ENCODE data around the gene AGR2. TPM values are rescaled to one million over a fixed set of nuclear protein-coding genes. Genes with fewer than 3 reads are reported as not detected.

AGR2 gene
- polyA plus RNA-seq, 1 experiment = 0.60 TPM

GRCh38 chr7:16847381-16847860 lies 42.6 kb upstream of the AGR2 start:
- DNase-seq (ENCODE audit: low read depth, low spot score) = no peak
- Histone ChIP-seq H3K4me3 (ENCODE audit: low read depth, low read length) (no peak overlapping the region), H3K9me3 (ENCODE audit: control insufficient read depth, insufficient read depth, low read length) (peaks cover 4% of the 10 kb centered on the region; the same call in 1 of the 2 replicates), H3K27ac (ENCODE audit: low read depth, low read length) (no peak overlapping the region), H3K27me3 (ENCODE audit: control insufficient read depth, insufficient read depth, low read length) (no peaks in the 10 kb centered on the region)
- ChIA-PET CTCF (interaction anchor here (0.8 kb wide), 1 partner anchor 9 kb away, joined by 3 read pairs; no protein-coding TSS in a partner anchor), POLR2A (no interaction called here)
- TF ChIP-seq CTCF (IDR thresholded peaks at IDR 0.05; ENCODE audit: low read depth, low read length) = no peak

- Histone ChIP-seq H3K4me3 (ENCODE audit: low read depth, low read length) (no peak overlapping the region), H3K9me3 (ENCODE audit: control insufficient read depth, insufficient read depth, low read length) (peaks cover 4% of the 10 kb centered on the region; the same call in 1 of the 2 replicates), H3K27ac (ENCODE audit: low read depth, low read length) (no peak overlapping the region), H3K27me3 (ENCODE audit: control insufficient read depth, insufficient read depth, low read length) (no peaks in the 10 kb centered on the region)
- CTCF ChIA-PET = interaction anchor here (0.7 to 0.8 kb wide), 2 partner anchors 8 to 72 kb away, joined by 3 read pairs; no protein-coding TSS in a partner anchor
- POLR2A ChIA-PET = interaction anchor here (0.6 kb wide), 1 partner anchor 1993 kb away, joined by 7 read pairs; no protein-coding TSS in a partner anchor
- no peak for TF ChIP-seq CTCF (IDR thresholded peaks at IDR 0.05; ENCODE audit: low read depth, low read length)
- DNase-seq (ENCODE audit: low read depth, low spot score) = no peak
Measured at GRCh38 chr7:16846601-16847165, 41.9 kb upstream of the AGR2 start.

- POLR2A ChIA-PET = no interaction called here
- Histone ChIP-seq H3K27me3 (ENCODE audit: control insufficient read depth, insufficient read depth, low read length) (no peaks in the 10 kb centered on the region), H3K9me3 (ENCODE audit: control insufficient read depth, insufficient read depth, low read length) (no peaks in the 10 kb centered on the region; the same call in 1 of the 2 replicates), H3K4me3 (ENCODE audit: low read depth, low read length) (no peak overlapping the region), H3K27ac (ENCODE audit: low read depth, low read length) (no peak overlapping the region)
- TF ChIP-seq CTCF (IDR thresholded peaks at IDR 0.05; ENCODE audit: low read depth, low read length) = no peak
- CTCF ChIA-PET = interaction anchor here (0.6 kb wide), 1 partner anchor 12 kb away, joined by 3 read pairs; no protein-coding TSS in a partner anchor
- no peak for DNase-seq (ENCODE audit: low read depth, low spot score)
Measured at GRCh38 chr7:16845746-16846145, 40.9 kb upstream of the AGR2 start.

GRCh38 chr7:16841681-16842080 lies 36.9 kb upstream of the AGR2 start:
- TF ChIP-seq CTCF (IDR thresholded peaks at IDR 0.05; ENCODE audit: low read depth, low read length) = no peak
- H3K4me3 ChIP-seq (ENCODE audit: low read depth, low read length) = no peak overlapping the region
- ChIA-PET CTCF (no interaction called here), POLR2A (no interaction called here)
- no peak for DNase-seq (ENCODE audit: low read depth, low spot score)
- no peak overlapping the region for H3K27ac ChIP-seq (ENCODE audit: low read depth, low read length)
- no peaks in the 10 kb centered on the region for H3K9me3 ChIP-seq (ENCODE audit: control insufficient read depth, insufficient read depth, low read length)
- no peaks in the 10 kb centered on the region for H3K27me3 ChIP-seq (ENCODE audit: control insufficient read depth, insufficient read depth, low read length)

- H3K27me3 ChIP-seq (ENCODE audit: control insufficient read depth, insufficient read depth, low read length) = no peaks in the 10 kb centered on the region
- no peak overlapping the region for H3K27ac ChIP-seq (ENCODE audit: low read depth, low read length)
- POLR2A ChIA-PET = no interaction called here
- H3K9me3 ChIP-seq (ENCODE audit: control insufficient read depth, insufficient read depth, low read length) = no peaks in the 10 kb centered on the region
- no peak overlapping the region for H3K4me3 ChIP-seq (ENCODE audit: low read depth, low read length)
- no peak for DNase-seq (ENCODE audit: low read depth, low spot score)
- no peak for TF ChIP-seq CTCF (IDR thresholded peaks at IDR 0.05; ENCODE audit: low read depth, low read length)
- CTCF ChIA-PET = interaction anchor here (1.5 kb wide), 1 partner anchor 39 kb away, joined by 3 read pairs; no protein-coding TSS in a partner anchor
Measured at GRCh38 chr7:16840094-16840493, 35.3 kb upstream of the AGR2 start.

Data from AG04450 (cell line).